ENCODE measurements around the gene KY. TPM values are rescaled to one million over a fixed set of nuclear protein-coding genes. Genes with fewer than 3 reads are reported as not detected.

The KY gene
- total and polyA plus RNA-seq, 2 experiments from 2014 or later, result not detected

- TF ChIP-seq NANOG (IDR thresholded peaks at IDR 0.05; ENCODE audit: borderline replicate concordance), result no peak
- no peak for TF ChIP-seq ZNF462 (CRISPR knock-in tag; IDR thresholded peaks at IDR 0.05)
- no peak for TF ChIP-seq JUNB (IDR thresholded peaks at IDR 0.05; ENCODE audit: unreplicated experiment)
- TF ChIP-seq ZNF331 (CRISPR knock-in tag; IDR thresholded peaks at IDR 0.05; ENCODE audit: low read depth), result no peak
- TF ChIP-seq STAT1 (IDR thresholded peaks at IDR 0.05; ENCODE audit: unreplicated experiment), result no peak
- no peak for TF ChIP-seq CTCF (conservative IDR thresholded peaks at IDR 0.05; ENCODE audit: low read depth in 2 of 2)
- no peak for TF ChIP-seq CREB1 (CRISPR knock-in tag; IDR thresholded peaks at IDR 0.05; ENCODE audit: low read depth)
- no peak for TF ChIP-seq EZH2 (IDR thresholded peaks at IDR 0.05; ENCODE audit: low read depth, unreplicated experiment)
- no peak for TF ChIP-seq EZH2phosphoT487 (IDR thresholded peaks at IDR 0.05; ENCODE audit: unreplicated experiment)
- no peak for TF ChIP-seq ZNF114 (CRISPR knock-in tag; IDR thresholded peaks at IDR 0.05)
Measured at GRCh38 chr3:134620476-134621115, 30.2 kb downstream of the KY start.

More at GRCh38 chr3:134620476-134621115, 30.2 kb downstream of the KY start:
- no peaks in the 10 kb centered on the region for H4K20me1 ChIP-seq (replicated peaks; ENCODE audit: insufficient read depth)
- H3F3A ChIP-seq (replicated peaks; ENCODE audit: low read depth), result no peaks in the 10 kb centered on the region
- H3K9me2 ChIP-seq (ENCODE audit: insufficient read depth), result no peaks in the 10 kb centered on the region
- H3K27ac Mint-ChIP-seq, result no peak overlapping the region
- peaks cover 9% of the 10 kb centered on the region for H3K4me1 Mint-ChIP-seq
- no peaks in the 10 kb centered on the region for H3K4me1 ChIP-seq (ENCODE audit: insufficient read depth)
- ATAC-seq (no peak), DNase-seq (ENCODE audit: low spot score) (no peak)
- no peaks in the 10 kb centered on the region for H3K27me3 ChIP-seq (ENCODE audit: insufficient read depth)
- no peaks in the 10 kb centered on the region for H3K36me3 ChIP-seq (ENCODE audit: insufficient read depth)
- H3K4me3 ChIP-seq, result no peak overlapping the region
- H3K27ac ChIP-seq (ENCODE audit: low read depth), result no peak overlapping the region
- H3K79me2 ChIP-seq (replicated peaks; ENCODE audit: insufficient read depth), result no peaks in the 10 kb centered on the region
- no peaks in the 10 kb centered on the region for H3K36me3 Mint-ChIP-seq (ENCODE audit: low read depth)
- H3K4me3 Mint-ChIP-seq, result no peak overlapping the region
- no peak overlapping the region for H3K4me2 ChIP-seq
- H2AFZ ChIP-seq, result no peak overlapping the region
- peaks cover 12% of the 10 kb centered on the region for H3K27me3 Mint-ChIP-seq (ENCODE audit: insufficient read depth, low read depth, poor library complexity)
- H3K9me3 Mint-ChIP-seq, result no peaks in the 10 kb centered on the region

All from GM23338 (cell line).